ENCODE measurements around the gene DSCAM. TPM values are rescaled to one million over a fixed set of nuclear protein-coding genes. Genes with fewer than 3 reads are reported as not detected.

The DSCAM gene
- total RNA-seq, 1 donor from 2014 or later = 0.21 TPM

DNA sequence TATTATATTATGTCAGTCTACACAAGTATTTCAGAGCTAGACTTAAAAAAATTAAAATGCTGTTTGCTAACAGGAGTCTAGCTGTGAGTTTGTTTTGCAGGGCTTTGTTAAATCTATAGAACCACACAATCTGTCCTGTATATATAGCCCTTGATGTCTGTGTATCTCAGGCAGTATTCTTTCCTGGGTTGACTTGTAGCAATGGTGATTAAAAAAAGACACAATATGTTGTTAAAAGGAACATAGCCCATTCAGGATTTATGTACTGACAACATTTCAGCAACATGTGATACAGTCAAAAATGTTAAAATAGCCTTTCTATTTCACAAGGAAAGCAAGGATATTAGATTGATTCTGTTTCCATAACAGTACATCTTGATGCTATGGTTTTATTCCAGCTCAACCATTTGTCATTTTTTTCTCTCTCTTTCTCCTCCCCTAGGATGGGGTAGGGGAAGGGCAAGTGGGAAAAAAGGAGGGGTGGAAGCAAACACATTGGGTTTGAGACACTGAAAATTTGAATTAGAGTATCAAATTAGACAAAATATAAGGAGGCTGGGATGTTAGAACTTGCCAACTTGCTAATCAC lies 139.2 kb downstream of the DSCAM start:
- TF ChIP-seq, protein P1, sequence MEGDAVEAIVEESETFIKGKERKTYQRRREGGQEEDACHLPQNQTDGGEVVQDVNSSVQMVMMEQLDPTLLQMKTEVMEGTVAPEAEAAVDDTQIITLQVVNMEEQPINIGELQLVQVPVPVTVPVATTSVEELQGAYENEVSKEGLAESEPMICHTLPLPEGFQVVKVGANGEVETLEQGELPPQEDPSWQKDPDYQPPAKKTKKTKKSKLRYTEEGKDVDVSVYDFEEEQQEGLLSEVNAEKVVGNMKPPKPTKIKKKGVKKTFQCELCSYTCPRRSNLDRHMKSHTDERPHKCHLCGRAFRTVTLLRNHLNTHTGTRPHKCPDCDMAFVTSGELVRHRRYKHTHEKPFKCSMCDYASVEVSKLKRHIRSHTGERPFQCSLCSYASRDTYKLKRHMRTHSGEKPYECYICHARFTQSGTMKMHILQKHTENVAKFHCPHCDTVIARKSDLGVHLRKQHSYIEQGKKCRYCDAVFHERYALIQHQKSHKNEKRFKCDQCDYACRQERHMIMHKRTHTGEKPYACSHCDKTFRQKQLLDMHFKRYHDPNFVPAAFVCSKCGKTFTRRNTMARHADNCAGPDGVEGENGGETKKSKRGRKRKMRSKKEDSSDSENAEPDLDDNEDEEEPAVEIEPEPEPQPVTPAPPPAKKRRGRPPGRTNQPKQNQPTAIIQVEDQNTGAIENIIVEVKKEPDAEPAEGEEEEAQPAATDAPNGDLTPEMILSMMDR (IDR thresholded peaks at IDR 0.05; ENCODE audit: unreplicated experiment) = no peak
- Mint-ChIP-seq H3K36me3 (ENCODE audit: low read depth, unreplicated experiment) (peaks cover 3% of the 10 kb centered on the region), H3K4me3 (ENCODE audit: unreplicated experiment) (no peak overlapping the region), H3K9me3 (ENCODE audit: unreplicated experiment) (peaks cover 24% of the 10 kb centered on the region), H3K27ac (ENCODE audit: unreplicated experiment) (no peak overlapping the region), H3K4me1 (ENCODE audit: unreplicated experiment) (no peaks in the 10 kb centered on the region), H3K27me3 (ENCODE audit: unreplicated experiment) (no peaks in the 10 kb centered on the region)
- no peak for DNase-seq (ENCODE audit: low spot score)

DNA sequence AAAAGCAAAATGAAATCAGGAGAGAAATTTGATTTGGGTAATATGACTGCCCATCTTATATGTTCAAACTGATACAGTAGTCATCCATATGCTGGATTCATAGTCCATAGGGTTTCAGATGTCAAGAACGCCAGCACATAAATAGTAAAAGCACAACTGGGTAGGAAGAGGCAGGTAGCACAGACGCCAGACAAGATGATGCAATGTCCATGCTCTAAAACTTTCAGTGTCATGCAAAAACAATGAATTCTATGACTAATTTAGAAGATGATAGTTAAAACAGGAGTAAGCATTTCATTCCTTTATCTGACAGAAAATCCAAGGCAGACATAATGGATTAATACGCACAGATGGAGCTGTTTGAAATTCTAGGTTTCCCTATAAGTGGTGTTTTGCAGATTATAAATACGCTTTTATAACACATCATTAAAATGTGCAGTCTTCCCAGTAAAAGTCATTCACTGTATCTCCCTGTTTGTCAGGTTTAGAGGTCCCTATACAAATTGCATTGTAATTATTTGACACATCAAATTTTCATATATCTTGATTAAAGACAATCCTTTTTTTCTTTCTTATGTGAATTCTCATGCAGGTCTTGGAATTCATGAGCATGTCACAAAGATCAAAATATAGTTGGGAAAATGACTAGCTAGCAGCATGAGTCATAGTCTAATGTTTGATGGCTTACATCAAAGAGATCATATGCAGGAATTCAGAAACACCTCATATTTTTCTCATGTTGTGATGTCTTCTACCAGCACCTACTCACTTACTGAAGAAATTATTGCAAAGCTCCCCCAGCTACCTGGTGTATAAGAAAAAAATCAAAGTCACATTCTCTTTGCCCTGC lies 139.9 kb downstream of the DSCAM start:
- no peak overlapping the region for H3K4me3 Mint-ChIP-seq (ENCODE audit: unreplicated experiment)
- H3K9me3 Mint-ChIP-seq (ENCODE audit: unreplicated experiment) = peaks cover 19% of the 10 kb centered on the region
- DNase-seq (ENCODE audit: low spot score) = no peak
- H3K27me3 Mint-ChIP-seq (ENCODE audit: unreplicated experiment) = no peaks in the 10 kb centered on the region
- no peak overlapping the region for H3K27ac Mint-ChIP-seq (ENCODE audit: unreplicated experiment)
- H3K36me3 Mint-ChIP-seq (ENCODE audit: low read depth, unreplicated experiment) = no peaks in the 10 kb centered on the region
- no peaks in the 10 kb centered on the region for H3K4me1 Mint-ChIP-seq (ENCODE audit: unreplicated experiment)
- TF ChIP-seq, protein P1 (IDR thresholded peaks at IDR 0.05; ENCODE audit: unreplicated experiment) = no peak

- H3K4me1 Mint-ChIP-seq (ENCODE audit: unreplicated experiment) = no peaks in the 10 kb centered on the region
- no peak for DNase-seq (ENCODE audit: low spot score)
- H3K36me3 Mint-ChIP-seq (ENCODE audit: low read depth, unreplicated experiment) = no peaks in the 10 kb centered on the region
- no peak overlapping the region for H3K4me3 Mint-ChIP-seq (ENCODE audit: unreplicated experiment)
- no peak overlapping the region for H3K27ac Mint-ChIP-seq (ENCODE audit: unreplicated experiment)
- no peaks in the 10 kb centered on the region for H3K27me3 Mint-ChIP-seq (ENCODE audit: unreplicated experiment)
- peaks cover 17% of the 10 kb centered on the region for H3K9me3 Mint-ChIP-seq (ENCODE audit: unreplicated experiment)
- TF ChIP-seq, protein P1 (IDR thresholded peaks at IDR 0.05; ENCODE audit: unreplicated experiment) = no peak
Observed at GRCh38 chr21:40706176-40706575, 140.8 kb downstream of the DSCAM start.

DNA sequence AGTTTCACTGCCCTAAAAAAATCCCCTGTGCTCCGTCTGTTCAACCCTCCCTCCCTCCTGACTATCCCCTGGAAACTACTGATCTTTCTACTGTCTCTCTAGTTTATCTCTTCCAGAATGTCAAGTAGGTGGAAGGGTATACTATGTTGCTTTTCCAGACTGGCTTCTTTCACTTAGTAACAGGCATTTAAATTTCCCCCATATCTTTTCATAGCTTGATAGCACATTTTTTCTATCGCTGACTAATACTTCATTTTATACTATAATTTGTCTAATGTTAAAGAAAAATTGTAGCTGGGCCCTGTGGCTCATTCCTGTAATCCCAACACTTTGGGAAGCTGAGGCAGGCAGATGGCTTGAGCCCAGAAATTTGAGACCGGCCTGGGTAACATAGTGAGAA lies 142.8 kb downstream of the DSCAM start:
- no peak overlapping the region for H3K4me3 Mint-ChIP-seq (ENCODE audit: unreplicated experiment)
- H3K27ac Mint-ChIP-seq (ENCODE audit: unreplicated experiment) = no peak overlapping the region
- no peaks in the 10 kb centered on the region for H3K27me3 Mint-ChIP-seq (ENCODE audit: unreplicated experiment)
- H3K4me1 Mint-ChIP-seq (ENCODE audit: unreplicated experiment) = no peaks in the 10 kb centered on the region
- DNase-seq (ENCODE audit: low spot score) = no peak
- TF ChIP-seq, protein P1 (IDR thresholded peaks at IDR 0.05; ENCODE audit: unreplicated experiment) = no peak
- H3K36me3 Mint-ChIP-seq (ENCODE audit: low read depth, unreplicated experiment) = no peaks in the 10 kb centered on the region
- H3K9me3 Mint-ChIP-seq (ENCODE audit: unreplicated experiment) = peaks cover 17% of the 10 kb centered on the region

- TF ChIP-seq, protein P1 (IDR thresholded peaks at IDR 0.05; ENCODE audit: unreplicated experiment) = no peak
- H3K9me3 Mint-ChIP-seq (ENCODE audit: unreplicated experiment) = peaks cover 10% of the 10 kb centered on the region
- H3K4me3 Mint-ChIP-seq (ENCODE audit: unreplicated experiment) = no peak overlapping the region
- no peaks in the 10 kb centered on the region for H3K36me3 Mint-ChIP-seq (ENCODE audit: low read depth, unreplicated experiment)
- H3K27ac Mint-ChIP-seq (ENCODE audit: unreplicated experiment) = no peak overlapping the region
- H3K4me1 Mint-ChIP-seq (ENCODE audit: unreplicated experiment) = no peaks in the 10 kb centered on the region
- DNase-seq (ENCODE audit: low spot score) = no peak
- no peaks in the 10 kb centered on the region for H3K27me3 Mint-ChIP-seq (ENCODE audit: unreplicated experiment)
Observed at GRCh38 chr21:40699366-40699765, 147.6 kb downstream of the DSCAM start.

Measured in endothelial cell (in vitro differentiated cells).